ENCODE data around the gene METTL25B.

- no peak for TF ChIP-seq GLIS3 (CRISPR knock-in tag; IDR thresholded peaks at IDR 0.05)
- TF ChIP-seq TCF4 (CRISPR knock-in tag; IDR thresholded peaks at IDR 0.05; ENCODE audit: borderline replicate concordance), result no peak
- no peak for TF ChIP-seq ISL1 (CRISPR knock-in tag; IDR thresholded peaks at IDR 0.05)
- no peak for TF ChIP-seq PPARA (CRISPR knock-in tag; IDR thresholded peaks at IDR 0.05; ENCODE audit: borderline replicate concordance)
- TF ChIP-seq ZC3H10 (CRISPR knock-in tag; IDR thresholded peaks at IDR 0.05), result no peak
- TF ChIP-seq ZFP3 (CRISPR knock-in tag; IDR thresholded peaks at IDR 0.05), result no peak
- TF ChIP-seq OSR1 (CRISPR knock-in tag; IDR thresholded peaks at IDR 0.05), result no peak
- TF ChIP-seq TSHZ2 (CRISPR knock-in tag; IDR thresholded peaks at IDR 0.05), result no peak
- TF ChIP-seq ZNF70 (CRISPR knock-in tag; IDR thresholded peaks at IDR 0.05), result no peak
- no peak for TF ChIP-seq PATZ1 (CRISPR knock-in tag; IDR thresholded peaks at IDR 0.05; ENCODE audit: borderline replicate concordance)
Measured at GRCh38 chr1:156766298-156767100, 38.2 kb downstream of the METTL25B start.
